T-helper 1 cell (primary cell): ENCODE data around the gene DOCK10.

Source experiments
- DNase-seq, 5 donors: peaks; one replicate each; pipeline ENCODE4 v3.0.0-alpha.2; 2012 to 2020

Gene DOCK10

GRCh38 chr2:224875153-224875552 is 167.1 kb downstream of the DOCK10 start:
- DNase-seq, result no peak

- DNase-seq, result no peak
These were observed 170.5 kb downstream of the DOCK10 start for GRCh38 chr2:224871813-224872212.

- DNase-seq, result no peak
These were observed 171.9 kb downstream of the DOCK10 start for GRCh38 chr2:224870341-224870740.

GRCh38 chr2:224869601-224870233 is 172.6 kb downstream of the DOCK10 start:
- no peak for DNase-seq

GRCh38 chr2:224865016-224865415 is 177.3 kb downstream of the DOCK10 start:
- no peak for DNase-seq

- DNase-seq, result no peak
These were observed 181.0 kb downstream of the DOCK10 start for GRCh38 chr2:224861266-224861665.

- no peak for DNase-seq
These were observed 181.5 kb downstream of the DOCK10 start for GRCh38 chr2:224860786-224861185.

GRCh38 chr2:224851811-224852210 is 190.5 kb downstream of the DOCK10 start:
- no peak for DNase-seq

- no peak for DNase-seq
These were observed 192.2 kb downstream of the DOCK10 start for GRCh38 chr2:224850081-224850480.

- no peak for DNase-seq
These were observed 193.0 kb downstream of the DOCK10 start for GRCh38 chr2:224849264-224849663.

GRCh38 chr2:224847961-224848850 is 194.1 kb downstream of the DOCK10 start:
- DNase-seq, result no peak

- DNase-seq, result no peak
These were observed 194.9 kb downstream of the DOCK10 start for GRCh38 chr2:224847381-224847780.

- DNase-seq, result no peak
These were observed 195.6 kb downstream of the DOCK10 start for GRCh38 chr2:224846686-224847085.

- no peak for DNase-seq
These were observed 196.1 kb downstream of the DOCK10 start for GRCh38 chr2:224846161-224846560.

- DNase-seq, result no peak
These were observed 199.1 kb downstream of the DOCK10 start for GRCh38 chr2:224843141-224843540.

GRCh38 chr2:224841910-224842309 is 200.4 kb downstream of the DOCK10 start:
- no peak for DNase-seq

- DNase-seq, result no peak
These were observed 203.9 kb downstream of the DOCK10 start for GRCh38 chr2:224838335-224838734.

- no peak for DNase-seq
These were observed 204.7 kb downstream of the DOCK10 start for GRCh38 chr2:224837558-224837957.

GRCh38 chr2:224837066-224837465 is 205.2 kb downstream of the DOCK10 start:
- DNase-seq, result no peak

GRCh38 chr2:224836263-224836662 is 206.0 kb downstream of the DOCK10 start:
- no peak for DNase-seq

- DNase-seq, result no peak
These were observed 206.9 kb downstream of the DOCK10 start for GRCh38 chr2:224835405-224835804.

- DNase-seq, result no peak
These were observed 208.3 kb downstream of the DOCK10 start for GRCh38 chr2:224833986-224834385.

GRCh38 chr2:224832207-224832606 is 210.1 kb downstream of the DOCK10 start:
- no peak for DNase-seq

GRCh38 chr2:224831530-224831929 is 210.7 kb downstream of the DOCK10 start:
- no peak for DNase-seq
